Panc1 (cell line): ENCODE results near the gene FRRS1L. TPM values are rescaled to one million over a fixed set of nuclear protein-coding genes. Genes with fewer than 3 reads are reported as not detected.

Source experiments
- ATAC-seq: fragments of 200-7000 bp; cut with Tn5 transposase; 2 replicates; pipeline ENCODE4 v1.9.1; 2020; ENCODE audit warnings: mild to moderate bottlenecking, moderate library complexity
- BruUV-seq: library from RNA; stranded (reverse); fragments of 400-500 nt; replicated peaks from 2 replicates; lab custom pipeline; 2021; lab: Mats Ljungman, UMichigan
- CTCF ChIA-PET: fragments of 300-600 bp; sonication (Branson Sonifier 250); formaldehyde crosslinking; loops from one replicate; lab custom pipeline; 2022; ENCODE audit warnings: antibody characterized with exemption; lab: Charles Lee
- POLR2A ChIA-PET: fragments of 300-600 bp; sonication (Branson Sonifier 250); formaldehyde crosslinking; loops from one replicate; lab custom pipeline; 2022; ENCODE audit warnings: antibody characterized with exemption; lab: Charles Lee
- DNase-seq: peaks from one replicate; pipeline ENCODE4 v3.0.0-alpha.2; 2010; ENCODE audit warnings: low read depth, low spot score
- H3K27ac ChIP-seq: 2 replicates; pipeline ENCODE4 v1.5.1; 2011; ENCODE audit warnings: mild to moderate bottlenecking, low read length, inconsistent platforms
- H3K27me3 ChIP-seq: fragments of 200-500 bp; sonication (Bioruptor generic); 2 replicates; pipeline ENCODE4 v1.6.0; 2014; ENCODE audit warnings: low read length, inconsistent platforms; ENCODE audit not compliant: control insufficient read depth, insufficient read depth
- H3K36me3 ChIP-seq: fragments of 200-500 bp; sonication (Bioruptor generic); 2 replicates; pipeline ENCODE4 v1.5.1; 2014; ENCODE audit warnings: inconsistent platforms, mild to moderate bottlenecking, low read length, moderate library complexity; ENCODE audit not compliant: control insufficient read depth, insufficient read depth
- H3K4me1 ChIP-seq: 2 replicates; pipeline ENCODE4 v1.5.1; 2011; ENCODE audit warnings: inconsistent platforms, mild to moderate bottlenecking, low read length, moderate library complexity; ENCODE audit not compliant: control insufficient read depth, insufficient read depth
- H3K4me3 ChIP-seq, 2 experiments: 2 replicates each; pipeline ENCODE4 v1.5.1; 2011 to 2012; ENCODE audit warnings: low read depth in 2 of 2, low read length in 2 of 2, mild to moderate bottlenecking in 2 of 2, inconsistent platforms in 1 of 2, moderate library complexity in 1 of 2
- H3K9me3 ChIP-seq: fragments of 200-500 bp; sonication (Bioruptor generic); 2 replicates; pipeline ENCODE4 v1.5.1; 2014; ENCODE audit warnings: low read depth, mild to moderate bottlenecking, inconsistent platforms, low read length, moderate library complexity; ENCODE audit not compliant: control insufficient read depth, insufficient read depth
- POLR2AphosphoS5 ChIP-seq: IDR thresholded peaks from 2 replicates; pipeline ENCODE4 v1.6.1; 2012; ENCODE audit warnings: mild to moderate bottlenecking, low read depth, low read length, moderate library complexity
- SIN3A ChIP-seq: IDR thresholded peaks from 2 replicates; pipeline ENCODE4 v1.6.1; 2012; ENCODE audit warnings: low read depth, mild to moderate bottlenecking, low read length, moderate library complexity, borderline replicate concordance; ENCODE audit not compliant: insufficient read depth
- TCF7L2 ChIP-seq: IDR thresholded peaks from 2 replicates; pipeline ENCODE4 v1.6.1; 2011; ENCODE audit warnings: mild to moderate bottlenecking, low read depth, low read length, inconsistent platforms
- in situ Hi-C: cut with HindIII; loops from 2 replicates; pipeline ENCODE4 v1.10.0; 2016; ENCODE audit warnings: low sequenced_read_pairs, low pct_unique_long_range_greater_than_20kb
- intact Hi-C: fragments of 100-400 bp; cut with micrococcal nuclease; formaldehyde crosslinking; loops from one replicate; pipeline ENCODE4 v1.10.0; 2022; ENCODE audit not compliant: unreplicated experiment
- total RNA-seq: library from RNA; stranded (reverse); gene quantifications from one replicate; pipeline ENCODE4 v1.2.1, GENCODE V29; 2021; ENCODE audit not compliant: unreplicated experiment
- TF ChIP-seq, protein P1 (sequence below): fragments of 450-650 bp; IDR thresholded peaks from 2 replicates; pipeline ENCODE4 v1.5.1; 2017; ENCODE audit warnings: mild to moderate bottlenecking
- TF ChIP-seq, protein P2 (sequence below), 2 experiments: IDR thresholded peaks; 2 replicates each; pipeline ENCODE4 v1.6.1; 2011 to 2012; ENCODE audit warnings: low read depth in 2 of 2, control low read depth in 1 of 2, low read length in 1 of 2, mild to moderate bottlenecking in 1 of 2, moderate library complexity in 1 of 2; ENCODE audit not compliant: insufficient read depth in 1 of 2

The FRRS1L gene
- total RNA-seq, 1 experiment from 2014 or later: 2.3 TPM

- Histone ChIP-seq H3K27ac (no peak overlapping the region), H3K4me1 (no peaks in the 10 kb centered on the region), H3K4me3 (no peak overlapping the region), H3K27me3 (no peaks in the 10 kb centered on the region), H3K9me3 (no peaks in the 10 kb centered on the region), H3K36me3 (no peaks in the 10 kb centered on the region)
- no TSS peak for BruUV-seq
- ChIA-PET CTCF (no interaction called here), POLR2A (no interaction called here)
- intact Hi-C loops: no loop called here
- in situ Hi-C loops: no loop called here
- ATAC-seq (no peak), DNase-seq (no peak)
- TF ChIP-seq, protein P1, sequence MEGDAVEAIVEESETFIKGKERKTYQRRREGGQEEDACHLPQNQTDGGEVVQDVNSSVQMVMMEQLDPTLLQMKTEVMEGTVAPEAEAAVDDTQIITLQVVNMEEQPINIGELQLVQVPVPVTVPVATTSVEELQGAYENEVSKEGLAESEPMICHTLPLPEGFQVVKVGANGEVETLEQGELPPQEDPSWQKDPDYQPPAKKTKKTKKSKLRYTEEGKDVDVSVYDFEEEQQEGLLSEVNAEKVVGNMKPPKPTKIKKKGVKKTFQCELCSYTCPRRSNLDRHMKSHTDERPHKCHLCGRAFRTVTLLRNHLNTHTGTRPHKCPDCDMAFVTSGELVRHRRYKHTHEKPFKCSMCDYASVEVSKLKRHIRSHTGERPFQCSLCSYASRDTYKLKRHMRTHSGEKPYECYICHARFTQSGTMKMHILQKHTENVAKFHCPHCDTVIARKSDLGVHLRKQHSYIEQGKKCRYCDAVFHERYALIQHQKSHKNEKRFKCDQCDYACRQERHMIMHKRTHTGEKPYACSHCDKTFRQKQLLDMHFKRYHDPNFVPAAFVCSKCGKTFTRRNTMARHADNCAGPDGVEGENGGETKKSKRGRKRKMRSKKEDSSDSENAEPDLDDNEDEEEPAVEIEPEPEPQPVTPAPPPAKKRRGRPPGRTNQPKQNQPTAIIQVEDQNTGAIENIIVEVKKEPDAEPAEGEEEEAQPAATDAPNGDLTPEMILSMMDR: no peak
- TF ChIP-seq POLR2AphosphoS5 (no peak), SIN3A (no peak), TCF7L2 (no peak)
- TF ChIP-seq, protein P2, sequence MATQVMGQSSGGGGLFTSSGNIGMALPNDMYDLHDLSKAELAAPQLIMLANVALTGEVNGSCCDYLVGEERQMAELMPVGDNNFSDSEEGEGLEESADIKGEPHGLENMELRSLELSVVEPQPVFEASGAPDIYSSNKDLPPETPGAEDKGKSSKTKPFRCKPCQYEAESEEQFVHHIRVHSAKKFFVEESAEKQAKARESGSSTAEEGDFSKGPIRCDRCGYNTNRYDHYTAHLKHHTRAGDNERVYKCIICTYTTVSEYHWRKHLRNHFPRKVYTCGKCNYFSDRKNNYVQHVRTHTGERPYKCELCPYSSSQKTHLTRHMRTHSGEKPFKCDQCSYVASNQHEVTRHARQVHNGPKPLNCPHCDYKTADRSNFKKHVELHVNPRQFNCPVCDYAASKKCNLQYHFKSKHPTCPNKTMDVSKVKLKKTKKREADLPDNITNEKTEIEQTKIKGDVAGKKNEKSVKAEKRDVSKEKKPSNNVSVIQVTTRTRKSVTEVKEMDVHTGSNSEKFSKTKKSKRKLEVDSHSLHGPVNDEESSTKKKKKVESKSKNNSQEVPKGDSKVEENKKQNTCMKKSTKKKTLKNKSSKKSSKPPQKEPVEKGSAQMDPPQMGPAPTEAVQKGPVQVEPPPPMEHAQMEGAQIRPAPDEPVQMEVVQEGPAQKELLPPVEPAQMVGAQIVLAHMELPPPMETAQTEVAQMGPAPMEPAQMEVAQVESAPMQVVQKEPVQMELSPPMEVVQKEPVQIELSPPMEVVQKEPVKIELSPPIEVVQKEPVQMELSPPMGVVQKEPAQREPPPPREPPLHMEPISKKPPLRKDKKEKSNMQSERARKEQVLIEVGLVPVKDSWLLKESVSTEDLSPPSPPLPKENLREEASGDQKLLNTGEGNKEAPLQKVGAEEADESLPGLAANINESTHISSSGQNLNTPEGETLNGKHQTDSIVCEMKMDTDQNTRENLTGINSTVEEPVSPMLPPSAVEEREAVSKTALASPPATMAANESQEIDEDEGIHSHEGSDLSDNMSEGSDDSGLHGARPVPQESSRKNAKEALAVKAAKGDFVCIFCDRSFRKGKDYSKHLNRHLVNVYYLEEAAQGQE (IDR thresholded peaks at IDR 0.05; ENCODE audit: insufficient read depth in 1 of 2, low read depth in 2 of 2, low read length in 1 of 2): no peak
Measured at GRCh38 chr9:109141375-109141774, 25.7 kb downstream of the FRRS1L start.

DNA sequence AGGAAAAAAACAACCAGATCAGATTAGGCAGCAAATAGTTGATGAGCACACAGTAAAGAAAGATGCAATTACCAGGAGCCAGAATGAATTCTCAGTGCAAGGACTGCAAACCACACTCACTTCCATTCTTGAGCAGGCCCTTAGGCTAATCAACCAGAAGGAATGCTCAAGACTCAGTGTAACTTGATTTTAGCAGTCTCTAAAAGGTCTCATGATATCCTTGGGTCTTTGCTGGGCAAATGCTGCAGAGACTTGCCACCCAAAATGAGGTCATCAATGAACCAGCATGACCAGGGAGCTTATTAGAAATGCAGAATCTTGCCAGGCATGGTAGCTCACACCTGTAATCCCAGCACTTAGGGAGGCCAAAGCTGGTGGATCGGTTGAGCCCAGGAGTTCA, 27.2 kb downstream of the FRRS1L start:
- no peaks in the 10 kb centered on the region for H3K9me3 ChIP-seq
- POLR2A ChIA-PET: no interaction called here
- in situ Hi-C loops: no loop called here
- TF ChIP-seq SIN3A: no peak
- TF ChIP-seq, protein P1: no peak
- TF ChIP-seq, protein P2 (IDR thresholded peaks at IDR 0.05; ENCODE audit: insufficient read depth in 1 of 2, low read depth in 2 of 2, low read length in 1 of 2): no peak
- no peak for TF ChIP-seq TCF7L2
- TF ChIP-seq POLR2AphosphoS5: no peak
- no peaks in the 10 kb centered on the region for H3K27me3 ChIP-seq
- ATAC-seq: no peak
- no peak overlapping the region for H3K4me3 ChIP-seq
- no peak overlapping the region for H3K27ac ChIP-seq
- CTCF ChIA-PET: no interaction called here
- BruUV-seq: no TSS peak
- H3K4me1 ChIP-seq: no peaks in the 10 kb centered on the region
- intact Hi-C loops: no loop called here
- DNase-seq: no peak
- no peaks in the 10 kb centered on the region for H3K36me3 ChIP-seq
